ENCODE results near the gene CPD. TPM values are rescaled to one million over a fixed set of nuclear protein-coding genes. Genes with fewer than 3 reads are reported as not detected.

CPD gene
- total and polyA plus RNA-seq, 2 of the 13 experiments (the other 11 are each of a cell fraction or from before 2014, with no cell fraction given), result 46.1 to 72.3 TPM

GRCh38 chr17:30343796-30344195 lies 34.9 kb upstream of the CPD start:
- 13% methylated on average over 4 of the region's 4 CpGs for WGBS (ENCODE audit: low lambda C conversion rate)
- POLR2A ChIA-PET, result interaction anchor here (1.1 to 8.7 kb wide), 9 partner anchors 27 to 239 kb away, joined by 3 to 114 read pairs (median 5); partner anchors contain the start of genes CPD and GOSR1
- no peak for TF ChIP-seq RORA (CRISPR knock-in tag; IDR thresholded peaks at IDR 0.05)
- no peak for TF ChIP-seq MTF1 (CRISPR knock-in tag; IDR thresholded peaks at IDR 0.05)
- no peak for TF ChIP-seq FLYWCH1 (CRISPR knock-in tag; IDR thresholded peaks at IDR 0.05)
- peak; percentile 66 for TF ChIP-seq HNF4A (CRISPR knock-in tag; IDR thresholded peaks at IDR 0.05)
- TF ChIP-seq ZNF605 (CRISPR knock-in tag; IDR thresholded peaks at IDR 0.05), result 0 out of 2 replicates have a peak, but pooled peaks have one; percentile 8
- no peak for TF ChIP-seq ZNF17 (CRISPR knock-in tag; IDR thresholded peaks at IDR 0.05)
- no peak for TF ChIP-seq GABPB1 (CRISPR knock-in tag; IDR thresholded peaks at IDR 0.05)
- TF ChIP-seq ZNF777 (CRISPR knock-in tag; IDR thresholded peaks at IDR 0.05), result no peak
- 0 out of 2 replicates have a peak, but pooled peaks have one; percentile 14 for TF ChIP-seq ZMAT3 (CRISPR knock-in tag; conservative IDR thresholded peaks at IDR 0.05)
- peak; percentile 10; the same call in 1 of the 2 replicates for TF ChIP-seq CEBPB (IDR thresholded peaks at IDR 0.05; ENCODE audit: borderline replicate concordance, low read depth, low read length)
- TF ChIP-seq ZNF280B (CRISPR knock-in tag; IDR thresholded peaks at IDR 0.05; ENCODE audit: borderline replicate concordance), result no peak
- no peak for TF ChIP-seq RBM22 (optimal IDR thresholded peaks at IDR 0.05; ENCODE audit: low read length)
- TF ChIP-seq, protein P1, sequence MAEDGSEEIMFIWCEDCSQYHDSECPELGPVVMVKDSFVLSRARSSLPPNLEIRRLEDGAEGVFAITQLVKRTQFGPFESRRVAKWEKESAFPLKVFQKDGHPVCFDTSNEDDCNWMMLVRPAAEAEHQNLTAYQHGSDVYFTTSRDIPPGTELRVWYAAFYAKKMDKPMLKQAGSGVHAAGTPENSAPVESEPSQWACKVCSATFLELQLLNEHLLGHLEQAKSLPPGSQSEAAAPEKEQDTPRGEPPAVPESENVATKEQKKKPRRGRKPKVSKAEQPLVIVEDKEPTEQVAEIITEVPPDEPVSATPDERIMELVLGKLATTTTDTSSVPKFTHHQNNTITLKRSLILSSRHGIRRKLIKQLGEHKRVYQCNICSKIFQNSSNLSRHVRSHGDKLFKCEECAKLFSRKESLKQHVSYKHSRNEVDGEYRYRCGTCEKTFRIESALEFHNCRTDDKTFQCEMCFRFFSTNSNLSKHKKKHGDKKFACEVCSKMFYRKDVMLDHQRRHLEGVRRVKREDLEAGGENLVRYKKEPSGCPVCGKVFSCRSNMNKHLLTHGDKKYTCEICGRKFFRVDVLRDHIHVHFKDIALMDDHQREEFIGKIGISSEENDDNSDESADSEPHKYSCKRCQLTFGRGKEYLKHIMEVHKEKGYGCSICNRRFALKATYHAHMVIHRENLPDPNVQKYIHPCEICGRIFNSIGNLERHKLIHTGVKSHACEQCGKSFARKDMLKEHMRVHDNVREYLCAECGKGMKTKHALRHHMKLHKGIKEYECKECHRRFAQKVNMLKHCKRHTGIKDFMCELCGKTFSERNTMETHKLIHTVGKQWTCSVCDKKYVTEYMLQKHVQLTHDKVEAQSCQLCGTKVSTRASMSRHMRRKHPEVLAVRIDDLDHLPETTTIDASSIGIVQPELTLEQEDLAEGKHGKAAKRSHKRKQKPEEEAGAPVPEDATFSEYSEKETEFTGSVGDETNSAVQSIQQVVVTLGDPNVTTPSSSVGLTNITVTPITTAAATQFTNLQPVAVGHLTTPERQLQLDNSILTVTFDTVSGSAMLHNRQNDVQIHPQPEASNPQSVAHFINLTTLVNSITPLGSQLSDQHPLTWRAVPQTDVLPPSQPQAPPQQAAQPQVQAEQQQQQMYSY (CRISPR knock-in tag; IDR thresholded peaks at IDR 0.05), result no peak
- TF ChIP-seq YEATS4 (CRISPR knock-in tag; IDR thresholded peaks at IDR 0.05; ENCODE audit: borderline replicate concordance), result 0 out of 2 replicates have a peak, but pooled peaks have one; percentile 6
- peak; percentile 97 for TF ChIP-seq ZNF543 (CRISPR knock-in tag; IDR thresholded peaks at IDR 0.05)
- no peak for TF ChIP-seq ONECUT2 (CRISPR knock-in tag; IDR thresholded peaks at IDR 0.05)
- TF ChIP-seq SUZ12 (IDR thresholded peaks at IDR 0.05; ENCODE audit: low read depth, low read length), result no peak

More at GRCh38 chr17:30343796-30344195, 34.9 kb upstream of the CPD start:
- intact Hi-C loops (cut with micrococcal nuclease; ENCODE audit: unreplicated experiment), result loop anchor here (1.0 to 2.0 kb wide), 2 partner anchors 9 to 33 kb away; no protein-coding TSS in a partner anchor
- Histone ChIP-seq H3K36me3 (replicated peaks in 1 of 2; ENCODE audit: control insufficient read depth in 1 of 2, insufficient read depth in 2 of 2, low read length in 2 of 2) (no peaks in the 10 kb centered on the region), H3K79me2 (ENCODE audit: insufficient read depth, low read length) (no peaks in the 10 kb centered on the region), H3K27ac (ENCODE audit: extremely low read length, insufficient read depth, low read length) (peak overlapping the region; percentile 97), H4K20me1 (ENCODE audit: insufficient read depth, low read length) (no peaks in the 10 kb centered on the region), H3K9me3 (ENCODE audit: low read length) (no peaks in the 10 kb centered on the region), H2AFZ (ENCODE audit: low read length) (no peak overlapping the region), H3K9ac (ENCODE audit: insufficient read depth, low read depth, low read length) (peak overlapping the region; percentile 80), H3K4me1 (ENCODE audit: insufficient read depth, low read length) (peaks cover 96% of the 10 kb centered on the region), H3K4me2 (ENCODE audit: low read depth, low read length) (peak overlapping the region; percentile 81), H3K4me3 (replicated peaks in 1 of 3; ENCODE audit: insufficient read depth in 1 of 3, low read depth in 2 of 3, low read length in 3 of 3) (peak overlapping the region; percentile 41 to 56 (median 47); a peak in 5 of 6 replicates), H3K27me3 (ENCODE audit: control insufficient read depth in 1 of 2, insufficient read depth in 2 of 2, low read length in 2 of 2) (no peaks in the 10 kb centered on the region)
- CTCF ChIA-PET (ENCODE audit: low intra/inter-chr PET ratio, low total read pairs), result no interaction called here
- FAIRE-seq (no peak), ATAC-seq (no peak), DNase-seq (ENCODE audit: low spot score) (no peak)
- in situ Hi-C loops (cut with HindIII; ENCODE audit: extremely low pct_ligation_motif_present, low pct_unique_long_range_greater_than_20kb), result loop anchor here (5.0 kb wide), 1 partner anchor 34 kb away; the partner anchor contains the start of gene CPD
- BruUV-seq (replicated peaks), result no TSS peak
